DMS79 treated with DMSO at 0.1 percent for 48 hours (cell line): Measurements from ENCODE around the gene MYCBPAP.
"Not testable (repeated sequence)": the region's sequence is repeated elsewhere in the genome, so short reads cannot be mapped to it uniquely, and the experiment has no call there.

Source experiments
- DNase-seq: peaks from one replicate; lab custom pipeline; 2025; lab: John Stamatoyannopoulos, UW

Gene MYCBPAP

GRCh38 chr17:50472286-50472685, 36.0 kb upstream of the MYCBPAP start:
- no peak for DNase-seq

- DNase-seq: not testable (repeated sequence)
Measured at GRCh38 chr17:50472761-50473161, 35.5 kb upstream of the MYCBPAP start.

GRCh38 chr17:50473901-50474300, 34.3 kb upstream of the MYCBPAP start:
- DNase-seq: no peak

GRCh38 chr17:50474523-50474922, 33.7 kb upstream of the MYCBPAP start:
- DNase-seq: no peak

DNA sequence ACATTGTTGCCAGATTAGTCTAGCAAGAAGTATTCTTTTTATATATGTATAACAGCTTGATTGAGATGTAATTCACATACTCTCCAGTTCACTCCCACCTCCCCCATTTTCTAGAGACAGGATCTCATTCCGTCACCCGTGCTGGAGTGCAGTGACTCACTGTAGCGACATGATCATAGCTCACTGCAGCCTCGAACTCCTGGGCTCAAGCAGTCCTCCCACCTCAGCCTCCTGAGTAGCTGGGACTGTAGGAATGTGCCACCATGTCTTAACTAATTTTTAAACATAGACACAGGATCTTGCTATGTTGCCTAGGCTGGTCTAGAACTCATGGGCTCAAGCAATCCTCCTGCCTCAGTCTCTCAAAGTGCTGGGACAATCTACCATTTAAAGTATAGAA, 32.9 kb upstream of the MYCBPAP start:
- DNase-seq: no peak

- DNase-seq: not testable (repeated sequence)
Measured at GRCh38 chr17:50475775-50476544, 32.3 kb upstream of the MYCBPAP start.

GRCh38 chr17:50476545-50477315, 31.5 kb upstream of the MYCBPAP start:
- no peak for DNase-seq

- DNase-seq: no peak
Measured at GRCh38 chr17:50477976-50478375, 30.3 kb upstream of the MYCBPAP start.

DNA sequence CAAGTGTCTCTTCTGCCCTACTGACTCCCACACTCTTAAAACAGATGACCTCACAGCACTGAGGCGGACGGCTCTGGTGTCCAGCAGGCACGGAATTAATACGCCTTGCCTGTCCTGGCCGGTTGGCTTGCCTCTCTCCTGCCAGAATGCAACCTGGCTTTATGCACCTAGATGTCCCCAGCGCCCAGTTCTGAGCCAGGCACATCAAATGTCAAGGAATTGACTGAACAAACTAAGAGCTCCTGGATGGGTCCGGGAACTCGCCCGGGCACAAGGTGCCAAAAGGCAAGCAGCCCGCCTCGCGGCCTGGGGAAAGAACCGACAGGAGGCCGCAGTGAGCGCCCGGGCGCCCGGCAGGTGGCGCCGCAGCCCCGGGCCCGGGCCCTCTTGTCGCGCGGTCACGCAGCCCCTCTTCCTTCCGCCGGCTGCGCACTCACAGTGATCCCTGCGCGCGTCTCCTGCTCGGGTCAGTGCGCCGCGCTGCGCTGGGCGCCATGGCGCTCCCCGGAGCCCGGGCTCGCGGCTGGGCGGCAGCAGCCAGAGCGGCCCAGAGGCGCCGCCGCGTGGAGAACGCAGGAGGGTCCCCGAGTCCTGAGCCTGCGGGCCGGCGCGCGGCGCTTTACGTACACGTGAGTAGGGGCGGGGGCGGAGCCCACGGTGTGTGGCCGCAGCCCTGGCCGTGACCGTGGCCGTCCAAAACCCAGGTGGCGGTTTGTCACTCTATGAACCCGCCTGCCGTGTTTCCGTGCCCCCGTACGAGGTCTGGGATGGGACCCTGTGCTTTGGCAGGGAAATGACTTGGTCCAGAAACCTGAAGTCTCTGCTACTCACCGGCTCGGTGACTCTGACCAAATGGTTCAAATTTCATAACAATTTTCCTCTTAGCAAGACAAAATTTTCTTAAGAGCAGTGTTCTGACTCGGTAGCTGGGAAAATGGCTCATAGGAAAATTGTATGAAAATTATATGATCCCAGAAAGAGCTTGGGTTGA, 29.6 kb upstream of the MYCBPAP start, which contains the start of gene RSAD1:
Gene RSAD1, plus strand, starts transcription at position 470 of the 991 bp plus-strand sequence. Its CDS starts 25 bp downstream, at position 495.
- DNase-seq: peak; percentile 89

GRCh38 chr17:50479522-50480141, 28.6 kb upstream of the MYCBPAP start:
- peak; percentile 57 for DNase-seq

DNA sequence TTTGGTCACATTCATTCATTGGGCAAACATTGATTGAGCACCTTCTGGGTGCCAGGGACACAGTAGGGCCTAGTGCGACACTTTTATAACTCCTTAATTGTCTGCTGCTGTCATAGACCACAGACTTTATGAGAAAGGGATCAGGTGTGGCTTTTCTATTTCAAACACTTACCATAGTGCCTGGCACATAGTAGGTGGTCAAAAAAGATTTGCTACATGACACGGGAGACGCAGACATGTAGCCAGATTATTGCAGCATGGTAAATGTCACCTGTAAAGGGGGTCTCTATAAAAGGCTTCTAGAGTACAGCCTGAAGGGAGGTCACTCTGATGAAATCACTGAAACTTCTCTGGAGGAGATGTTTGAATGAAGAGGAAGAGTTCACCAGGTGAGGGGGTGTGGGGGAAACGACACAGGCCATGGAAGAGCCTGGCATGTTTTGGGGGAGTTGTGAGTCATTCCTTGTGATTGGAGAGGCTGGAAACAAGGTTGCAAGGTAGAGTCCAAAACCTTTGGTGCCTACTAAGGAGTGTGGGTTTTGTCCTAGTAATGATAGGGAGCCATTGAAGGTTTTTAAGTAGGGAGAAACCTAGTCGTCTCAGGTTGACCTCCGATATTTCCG, 28.0 kb upstream of the MYCBPAP start:
- no peak for DNase-seq

DNA sequence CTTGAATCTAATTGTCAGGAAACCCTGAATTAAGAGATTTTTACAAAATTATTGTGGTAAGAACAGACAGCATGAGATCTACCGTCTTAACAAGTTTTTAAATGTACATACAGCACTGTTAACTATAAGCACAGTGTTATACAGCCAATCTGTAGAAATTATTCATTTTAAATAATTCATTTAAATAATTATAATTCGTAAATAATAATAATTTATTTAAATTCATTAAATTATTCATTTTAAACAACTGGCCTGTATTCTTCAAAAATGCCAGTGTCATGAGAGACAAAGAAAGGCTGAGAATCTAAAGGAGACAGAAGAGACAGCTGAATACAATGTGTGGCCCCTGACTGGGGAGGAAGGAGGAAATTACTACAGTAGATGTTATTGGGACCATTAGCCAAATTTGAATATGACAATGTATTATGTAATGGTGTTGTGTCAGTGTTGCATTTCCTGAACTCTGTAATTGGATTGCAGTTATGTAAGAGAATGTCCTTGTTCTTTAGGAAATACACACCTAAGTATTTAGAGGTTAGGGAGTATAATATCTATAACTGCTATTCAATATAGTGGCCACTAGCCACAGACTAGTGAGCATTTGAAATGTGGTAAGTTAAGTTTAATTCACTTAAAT, 27.3 kb upstream of the MYCBPAP start:
- DNase-seq: no peak

GRCh38 chr17:50481648-50482047, 26.6 kb upstream of the MYCBPAP start:
- no peak for DNase-seq

GRCh38 chr17:50482110-50482509, 26.1 kb upstream of the MYCBPAP start:
- no peak for DNase-seq

GRCh38 chr17:50482516-50482915, 25.7 kb upstream of the MYCBPAP start:
- DNase-seq: peak; percentile 73

DNA sequence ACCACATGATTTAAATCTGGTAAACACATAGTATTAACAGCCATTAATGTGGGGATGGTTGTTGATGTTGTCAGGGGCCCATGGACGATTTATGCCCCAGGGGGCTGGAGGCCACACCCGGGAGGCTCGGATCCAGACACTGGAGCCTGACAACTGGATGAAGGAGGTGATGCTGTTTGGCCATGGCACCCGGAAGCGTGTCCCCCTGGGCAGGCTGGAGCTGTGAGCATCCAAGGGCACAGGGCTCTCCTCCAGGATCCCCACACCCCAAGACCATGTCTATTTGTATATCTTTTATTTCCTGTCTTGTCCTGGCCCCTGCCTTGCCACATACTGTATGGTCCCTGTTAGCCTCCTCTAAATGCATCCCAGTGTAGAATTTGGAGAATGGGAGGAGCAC, 25.0 kb upstream of the MYCBPAP start:
- no peak for DNase-seq

DNA sequence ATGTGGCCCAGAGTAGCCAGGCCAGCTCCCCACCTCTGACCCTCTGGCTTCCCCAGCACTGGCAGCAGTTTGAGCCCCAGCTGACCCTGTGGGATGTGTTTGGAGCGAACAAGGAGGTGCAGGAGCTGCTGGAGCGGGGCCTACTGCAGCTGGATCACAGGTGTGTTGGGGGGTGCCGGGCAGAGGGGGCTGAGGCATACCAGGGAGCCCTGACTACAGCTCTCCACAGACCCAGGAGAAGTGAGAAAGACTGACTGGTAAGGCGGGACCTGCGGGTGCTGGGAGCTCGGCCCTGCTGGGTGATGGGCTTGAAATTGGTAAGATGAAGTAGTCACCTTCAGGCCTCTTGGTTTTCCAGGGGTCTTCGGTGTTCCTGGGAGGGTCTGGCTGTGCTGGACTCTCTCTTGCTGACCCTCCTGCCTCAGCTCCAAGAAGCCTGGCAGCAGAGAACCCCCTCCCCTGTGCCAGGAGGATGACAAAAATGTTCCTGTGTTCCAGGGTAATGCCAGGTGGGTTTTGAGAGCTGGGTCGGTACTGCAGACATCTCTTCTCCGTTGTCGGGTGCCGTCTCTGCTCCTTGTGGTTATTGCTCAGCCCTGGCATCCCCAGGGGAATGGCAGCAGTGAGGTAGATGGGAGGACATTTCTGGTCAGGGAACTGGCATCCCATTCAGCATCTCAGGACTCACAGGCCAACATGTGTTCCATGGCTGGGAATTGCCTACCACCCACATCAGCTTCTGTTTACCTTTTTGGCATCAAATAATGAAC, 23.7 kb upstream of the MYCBPAP start:
- DNase-seq: no peak

GRCh38 chr17:50487213-50488096, 20.8 kb upstream of the MYCBPAP start:
- DNase-seq: peak; percentile 61

DNA sequence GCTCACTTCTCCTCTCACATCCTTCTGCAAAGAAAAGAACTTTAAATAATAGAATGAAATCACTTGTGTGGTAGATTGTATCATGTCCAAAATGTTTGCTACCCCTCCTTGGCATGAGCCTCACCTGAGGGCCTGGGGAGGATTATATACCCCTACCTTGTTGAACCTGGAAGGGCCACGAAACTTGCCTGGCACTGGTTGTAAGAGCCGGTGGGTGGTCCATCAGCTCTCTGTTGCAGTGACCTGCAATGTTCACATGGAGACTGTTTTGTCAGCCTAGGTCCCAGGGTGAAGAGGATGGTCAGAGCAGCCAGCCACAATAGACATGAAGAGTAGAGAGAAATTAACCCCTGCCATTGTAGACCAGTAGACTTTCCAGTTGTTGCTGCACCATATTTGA, 19.4 kb upstream of the MYCBPAP start:
- no peak for DNase-seq
